ENCODE measurements around the gene ERG. TPM values are rescaled to one million over a fixed set of nuclear protein-coding genes. Genes with fewer than 3 reads are reported as not detected.

Gene ERG
- total and polyA plus RNA-seq, 8 donors, result 1.7 to 4.6 (median 2.6) TPM

GRCh38 chr21:38479641-38480525 is 18.4 kb downstream of the ERG start:
- Histone ChIP-seq H3K36me3 (no peaks in the 10 kb centered on the region), H3K27me3 (peaks cover 0 to 5% (median 0%) of the 10 kb centered on the region in 4 donors), H3K9me3 (no peaks in the 10 kb centered on the region), H3K4me3 (no peak overlapping the region), H3K27ac (no peak overlapping the region), H3K4me1 (no peaks in the 10 kb centered on the region)
- no peak for TF ChIP-seq CTCF (IDR thresholded peaks at IDR 0.05)
- ATAC-seq (no peak), DNase-seq (no peak), FAIRE-seq (no peak)
- intact Hi-C loops (cut with DNase I), result no loop called here
- WGBS, 2 donors, result 58 to 72% methylated on average over 12 of the region's 12 CpGs

- intact Hi-C loops (cut with DNase I), result no loop called here
Measured at GRCh38 chr21:38478782-38479181, 19.5 kb downstream of the ERG start.

GRCh38 chr21:38477226-38477625 is 21.1 kb downstream of the ERG start:
- H3K36me3 ChIP-seq, result no peaks in the 10 kb centered on the region
- no peaks in the 10 kb centered on the region for H3K9me3 ChIP-seq
- H3K4me3 ChIP-seq, result no peak overlapping the region
- H3K27ac ChIP-seq, result no peak overlapping the region
- intact Hi-C loops (cut with DNase I), result no loop called here
- FAIRE-seq (no peak), ATAC-seq (no peak), DNase-seq (no peak)
- peaks cover 0 to 17% (median 0%) of the 10 kb centered on the region in 4 donors for H3K27me3 ChIP-seq
- no peaks in the 10 kb centered on the region for H3K4me1 ChIP-seq
- 74 to 78% methylated on average over 9 of the region's 9 CpGs for WGBS, 2 donors
- TF ChIP-seq CTCF (IDR thresholded peaks at IDR 0.05), result no peak

More at GRCh38 chr21:38478782-38479181, 19.5 kb downstream of the ERG start:
- Histone ChIP-seq H3K27ac (no peak overlapping the region), H3K4me3 (no peak overlapping the region), H3K4me1 (no peaks in the 10 kb centered on the region), H3K9me3 (no peaks in the 10 kb centered on the region), H3K36me3 (no peaks in the 10 kb centered on the region), H3K27me3 (peaks cover 0 to 8% (median 0%) of the 10 kb centered on the region in 4 donors)
- FAIRE-seq (no peak), DNase-seq (no peak), ATAC-seq (peak in 1 of 4 donors; percentile 18)
- no peak for TF ChIP-seq CTCF (IDR thresholded peaks at IDR 0.05)
- WGBS, 2 donors, result 31 to 41% methylated on average over 4 of the region's 4 CpGs

- FAIRE-seq (no peak), DNase-seq (no peak), ATAC-seq (no peak)
- Histone ChIP-seq H3K4me3 (no peak overlapping the region), H3K9me3 (no peaks in the 10 kb centered on the region), H3K36me3 (no peaks in the 10 kb centered on the region), H3K4me1 (no peaks in the 10 kb centered on the region), H3K27ac (no peak overlapping the region), H3K27me3 (peaks cover 0 to 17% (median 0%) of the 10 kb centered on the region in 4 donors)
- 27 to 30% methylated on average over 12 of the region's 12 CpGs for WGBS, 2 donors
- no peak for TF ChIP-seq CTCF (IDR thresholded peaks at IDR 0.05)
- intact Hi-C loops (cut with DNase I), result no loop called here
Measured at GRCh38 chr21:38476385-38476784, 21.9 kb downstream of the ERG start.

- TF ChIP-seq CTCF (IDR thresholded peaks at IDR 0.05), result no peak
- 49% methylated on average over 6 of the region's 6 CpGs for WGBS, 2 donors
- Histone ChIP-seq H3K27me3 (peaks cover 0 to 17% (median 0%) of the 10 kb centered on the region in 4 donors), H3K36me3 (no peaks in the 10 kb centered on the region), H3K4me1 (no peaks in the 10 kb centered on the region), H3K4me3 (no peak overlapping the region), H3K27ac (no peak overlapping the region), H3K9me3 (no peaks in the 10 kb centered on the region)
- FAIRE-seq (no peak), ATAC-seq (no peak), DNase-seq (no peak)
- intact Hi-C loops (cut with DNase I), result no loop called here
Measured at GRCh38 chr21:38475519-38475918, 22.8 kb downstream of the ERG start.

Measured in pancreas (tissue), 10 donors.